ENCODE measurements around the gene PSG7. TPM values are rescaled to one million over a fixed set of nuclear protein-coding genes. Genes with fewer than 3 reads are reported as not detected.
"Not testable (repeated sequence)": the region's sequence is repeated elsewhere in the genome, so short reads cannot be mapped to it uniquely, and the experiment has no call there.

PSG7 gene
- total RNA-seq, 1 donor from 2014 or later, result not detected

- ATAC-seq (ENCODE audit: poor library complexity); intact Hi-C loops (cut with DNase I); DNase-seq: not testable (repeated sequence)
These were observed 60.4 kb downstream of the PSG7 start for GRCh38 chr19:42876596-42876995.

GRCh38 chr19:42875881-42876280, 61.1 kb downstream of the PSG7 start:
- intact Hi-C loops (cut with DNase I); DNase-seq; ATAC-seq (ENCODE audit: poor library complexity): not testable (repeated sequence)

DNA sequence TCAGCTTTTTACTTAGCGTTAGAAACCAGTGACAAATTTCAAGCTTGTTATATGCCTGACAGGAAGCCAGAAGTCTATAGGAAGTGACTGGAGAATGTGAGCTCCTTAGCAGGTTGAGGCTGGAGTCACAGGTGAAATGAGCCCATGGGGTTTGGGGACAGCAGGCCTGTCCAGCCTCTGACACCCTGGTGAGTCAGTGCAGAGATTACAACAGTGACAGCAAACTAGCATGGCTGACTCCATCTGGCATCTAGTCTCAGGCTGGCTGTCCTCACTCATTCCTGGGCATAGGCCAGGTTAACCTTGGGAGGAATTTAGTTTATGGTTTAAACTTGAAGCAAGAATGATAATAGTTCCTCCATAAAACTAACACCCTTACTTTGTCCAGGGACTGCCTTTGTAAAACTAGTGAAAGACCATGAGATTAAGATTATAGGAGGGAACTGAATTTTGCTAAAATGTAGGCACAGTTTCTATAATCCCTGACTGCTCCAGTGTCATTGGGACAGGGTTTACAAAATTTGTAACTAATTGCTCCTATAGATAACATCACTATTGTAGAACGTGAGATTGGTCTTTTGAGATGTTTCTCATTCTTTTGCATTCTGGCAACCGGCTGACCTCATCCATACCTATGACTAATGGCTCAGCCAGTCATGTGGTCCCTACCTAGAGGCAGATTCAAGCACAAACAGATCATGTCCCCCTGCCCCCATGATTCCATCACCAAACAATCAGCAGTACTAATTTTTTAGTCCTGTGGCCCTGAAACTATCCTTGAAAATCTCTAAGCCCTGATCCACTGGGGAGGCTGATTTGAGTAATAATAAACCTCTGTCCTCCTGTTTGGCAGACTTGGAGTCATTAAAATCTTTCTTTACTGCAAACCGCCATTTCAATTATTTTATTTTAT, 61.9 kb downstream of the PSG7 start:
- intact Hi-C loops (cut with DNase I); DNase-seq; ATAC-seq (ENCODE audit: poor library complexity): not testable (repeated sequence)

DNA sequence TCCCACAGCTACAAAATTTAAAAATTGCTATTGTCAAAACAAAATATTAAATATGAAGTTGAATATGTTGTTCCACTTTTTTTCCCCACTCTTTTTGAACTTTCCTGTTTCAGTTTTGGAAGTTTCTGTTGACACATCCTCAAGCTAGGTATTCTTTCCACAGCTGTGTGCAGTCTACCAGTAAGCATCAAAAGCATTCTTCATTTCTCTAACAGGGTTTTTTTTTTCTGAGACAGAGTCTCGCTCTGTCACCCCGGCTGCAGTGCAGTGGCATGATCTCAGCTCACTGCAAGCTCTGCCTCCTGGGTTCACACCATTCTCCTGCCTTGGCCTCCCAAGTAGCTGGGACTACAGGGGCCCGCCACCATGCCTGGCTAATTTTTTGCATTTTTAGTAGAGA, 62.9 kb downstream of the PSG7 start:
- DNase-seq; ATAC-seq (ENCODE audit: poor library complexity); intact Hi-C loops (cut with DNase I): not testable (repeated sequence)

Other genes with a start within 250 kb of the PSG7 start
- not detected for gene PSG3, start 196.7 kb downstream of the PSG7 start, total RNA-seq
- gene PSG8, start 171.5 kb downstream of the PSG7 start, total RNA-seq, result not detected
- gene PSG1, start 57.5 kb downstream of the PSG7 start, total RNA-seq, result not detected
- not detected for gene PSG6, start 19.3 kb downstream of the PSG7 start, total RNA-seq
- not detected for gene PSG11, start 89.3 kb upstream of the PSG7 start, total RNA-seq
- not detected for gene PSG2, start 145.5 kb upstream of the PSG7 start, total RNA-seq
- gene PSG5, start 249.3 kb upstream of the PSG7 start, total RNA-seq, result not detected